Breast epithelium (tissue), 3 donors: Measurements from ENCODE around the gene EPHB2.

Experiments used
- CTCF ChIP-seq, 3 donors: fragments of 450-650 bp; IDR thresholded peaks; one replicate each; pipeline ENCODE4 v1.5.1; 2016 to 2017; ENCODE audit warnings: antibody characterized with exemption in 3 of 3, mild to moderate bottlenecking in 3 of 3, moderate library complexity in 3 of 3
- POLR2A ChIP-seq: fragments of 450-650 bp; IDR thresholded peaks from one replicate; pipeline ENCODE4 v1.6.1; 2016; ENCODE audit warnings: antibody characterized with exemption, mild to moderate bottlenecking, moderate library complexity
- POLR2AphosphoS5 ChIP-seq, 3 donors: sonication (generic); formaldehyde crosslinking; IDR thresholded peaks; one replicate each; pipeline ENCODE4 v1.6.1; 2017; ENCODE audit warnings: antibody characterized with exemption in 3 of 3

GRCh38 chr1:22969304-22969709 lies 258.7 kb downstream of the EPHB2 start:
- no peak for TF ChIP-seq CTCF (IDR thresholded peaks at IDR 0.05)
- TF ChIP-seq POLR2A = no peak
- no peak for TF ChIP-seq POLR2AphosphoS5 (IDR thresholded peaks at IDR 0.05)
